SK-MEL-5 (cell line): ENCODE measurements around the gene SPANXB1. TPM values are rescaled to one million over a fixed set of nuclear protein-coding genes. Genes with fewer than 3 reads are reported as not detected.
"Not testable (repeated sequence)": the region's sequence is repeated elsewhere in the genome, so short reads cannot be mapped to it uniquely, and the experiment has no call there.

Experiments
- DNase-seq: peaks from one replicate; pipeline ENCODE4 v3.0.0-alpha.2; 2016; ENCODE audit warnings: low read depth, low spot score
- in situ Hi-C: cut with HindIII; loops from 2 replicates; pipeline ENCODE4 v1.10.0; 2016; ENCODE audit warnings: low sequenced_read_pairs, high pct_unique_total_duplicates, low pct_unique_long_range_greater_than_20kb
- polyA plus RNA-seq, 2 experiments: library from polyadenylated mRNA; depleted of rRNA; stranded (reverse); fragments of >200 nt; gene quantifications; 2 replicates each; pipeline ENCODE4 v1.2.3, GENCODE V29; 2015
- total RNA-seq: library from RNA; depleted of rRNA; stranded (reverse); fragments of >200 nt; shearing (Covaris generic); gene quantifications from 2 replicates; pipeline ENCODE4 v1.2.3, GENCODE V29; 2014; rRNA removed

The SPANXB1 gene, protein sequence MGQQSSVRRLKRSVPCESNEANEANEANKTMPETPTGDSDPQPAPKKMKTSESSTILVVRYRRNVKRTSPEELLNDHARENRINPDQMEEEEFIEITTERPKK
- not detected in 2 replicates for total RNA-seq
- polyA plus RNA-seq (2015; cell fraction: cytosol; rRNA removed): not detected in 2 replicates
- not detected in 2 replicates for polyA plus RNA-seq (2015; cell fraction: nucleus; rRNA removed)

DNA sequence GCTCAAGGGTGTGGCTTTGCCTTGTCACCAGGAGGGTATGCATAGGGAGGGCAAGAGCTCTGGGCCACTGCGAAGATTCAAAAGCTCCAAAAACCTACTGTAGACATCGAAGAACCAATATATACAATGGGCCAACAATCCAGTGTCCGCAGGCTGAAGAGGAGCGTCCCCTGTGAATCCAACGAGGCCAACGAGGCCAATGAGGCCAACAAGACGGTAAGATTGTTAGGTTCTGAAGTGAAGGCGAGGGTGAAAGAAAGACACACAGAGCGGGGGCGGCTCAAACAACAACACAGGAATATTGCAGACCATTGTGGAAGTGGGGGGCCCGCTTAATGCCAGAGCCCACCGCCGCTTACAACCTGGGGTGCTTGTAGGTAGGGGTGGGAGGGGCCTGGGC, at the start of gene SPANXB1:
Gene SPANXB1, plus strand, starts transcription at position 27 of the 400 bp plus-strand sequence. Its CDS starts 100 bp downstream, at position 127.
- DNase-seq, in situ Hi-C loops: not testable (repeated sequence)

DNA sequence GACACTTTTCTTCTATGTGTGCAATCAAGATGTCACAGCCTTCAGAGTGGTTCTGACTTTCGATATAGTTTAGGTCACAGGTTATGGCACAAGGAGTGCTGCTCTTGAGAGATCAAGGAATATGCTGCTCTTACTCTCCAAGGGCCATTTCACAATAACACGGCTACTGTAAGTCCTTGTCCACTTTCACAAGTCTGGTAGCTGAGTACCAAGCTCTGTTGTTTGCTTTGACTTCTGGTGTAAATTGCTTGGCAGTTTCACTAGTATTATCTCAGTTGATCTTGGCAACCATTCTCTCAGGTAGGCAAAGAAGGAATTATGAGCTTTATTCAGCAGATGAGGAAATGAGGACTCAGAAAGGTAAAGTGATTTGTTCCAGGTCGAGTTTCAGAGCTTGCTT, 35.4 kb upstream of the SPANXB1 start:
- no peak for DNase-seq
- in situ Hi-C loops: no loop called here

DNA sequence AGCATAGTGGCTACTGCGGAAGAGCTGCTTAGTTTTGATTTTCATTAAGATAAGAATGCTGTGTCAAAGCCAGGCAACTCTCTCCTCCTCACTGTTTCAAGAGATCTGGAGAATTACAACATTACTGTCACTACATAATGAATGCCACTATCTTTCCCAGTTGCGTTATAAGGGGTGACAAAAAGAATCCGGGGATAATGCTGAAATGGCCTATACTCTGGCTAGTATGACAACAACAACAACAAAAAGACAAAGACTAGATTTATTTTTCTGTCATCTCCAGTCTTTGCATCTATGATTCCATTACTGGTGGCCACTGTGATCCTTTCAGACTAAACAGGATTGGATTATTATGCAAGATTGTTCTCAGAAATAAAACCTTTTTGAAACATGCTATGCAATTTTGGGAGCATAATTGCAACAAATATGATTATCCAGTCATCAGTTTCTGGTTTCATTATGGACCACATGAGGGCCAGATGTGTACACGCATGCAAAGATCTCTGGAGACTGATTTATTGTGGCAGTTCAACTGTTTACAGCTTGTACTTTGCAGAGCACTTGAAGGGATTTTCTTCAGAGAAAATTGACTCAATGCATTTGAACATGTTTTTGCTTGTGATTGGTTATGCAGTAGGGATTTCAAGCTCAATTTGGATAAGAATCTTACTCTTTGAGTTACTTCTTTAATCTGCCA, 31.1 kb upstream of the SPANXB1 start:
- in situ Hi-C loops: no loop called here
- no peak for DNase-seq

DNA sequence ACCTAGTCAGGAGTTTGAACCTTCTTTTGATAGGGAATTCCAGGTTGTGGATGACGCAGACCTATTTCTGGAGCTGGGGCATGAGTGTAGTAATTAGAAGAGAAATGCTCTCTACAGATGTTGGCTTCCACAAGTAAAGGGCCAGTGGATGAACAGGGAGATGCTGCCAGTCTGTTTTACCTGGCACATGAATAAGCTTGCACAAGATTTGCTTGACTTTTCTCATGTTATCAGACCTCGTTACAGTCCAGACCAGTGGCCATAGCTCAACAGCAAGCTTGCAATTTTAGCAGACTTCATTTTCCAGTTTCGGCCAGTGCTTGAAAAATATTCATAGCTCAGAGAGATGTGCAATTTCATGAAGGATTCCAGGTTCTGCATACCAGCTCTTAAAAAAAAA, 26.9 kb upstream of the SPANXB1 start:
- no peak for DNase-seq
- in situ Hi-C loops: no loop called here

DNA sequence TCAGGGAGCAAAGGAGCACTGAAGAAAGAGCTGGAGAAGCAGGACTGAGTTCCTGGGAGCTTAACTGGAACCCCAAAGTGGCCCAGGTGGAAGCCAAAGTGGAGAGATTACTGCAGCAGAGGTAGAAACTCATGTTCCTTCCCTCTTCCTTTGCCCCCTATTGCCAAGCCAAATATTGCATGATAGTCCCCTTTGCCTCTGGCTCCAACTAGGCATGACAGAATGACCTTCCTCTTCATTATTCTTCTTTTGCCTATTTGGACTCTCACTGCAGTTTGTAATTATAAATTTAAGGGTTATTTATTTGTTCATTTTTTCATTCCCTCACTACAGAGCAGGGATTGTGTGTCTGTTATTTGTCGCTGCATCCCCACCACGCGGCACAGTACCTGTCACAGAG, 22.1 kb upstream of the SPANXB1 start:
- no peak for DNase-seq
- in situ Hi-C loops: no loop called here

DNA sequence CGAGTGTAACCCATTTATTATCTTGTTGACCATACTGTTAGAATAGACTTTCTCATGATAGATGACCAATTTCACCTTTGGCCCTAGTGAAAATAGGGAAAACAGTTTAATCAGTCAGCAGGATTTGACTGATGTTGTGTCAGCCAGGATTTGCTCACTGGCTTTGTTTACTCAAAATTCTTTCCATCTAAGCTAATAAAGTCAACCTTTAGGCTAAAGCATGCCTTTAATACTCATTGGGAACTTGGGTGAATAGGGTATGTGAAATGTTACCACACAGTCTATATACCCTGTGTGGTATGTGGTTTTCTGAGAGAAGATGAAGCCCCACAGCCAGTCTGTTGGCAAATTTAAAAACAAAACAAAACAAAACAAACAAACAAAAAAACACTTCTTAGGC, 18.7 kb upstream of the SPANXB1 start:
- DNase-seq: no peak
- in situ Hi-C loops: no loop called here

DNA sequence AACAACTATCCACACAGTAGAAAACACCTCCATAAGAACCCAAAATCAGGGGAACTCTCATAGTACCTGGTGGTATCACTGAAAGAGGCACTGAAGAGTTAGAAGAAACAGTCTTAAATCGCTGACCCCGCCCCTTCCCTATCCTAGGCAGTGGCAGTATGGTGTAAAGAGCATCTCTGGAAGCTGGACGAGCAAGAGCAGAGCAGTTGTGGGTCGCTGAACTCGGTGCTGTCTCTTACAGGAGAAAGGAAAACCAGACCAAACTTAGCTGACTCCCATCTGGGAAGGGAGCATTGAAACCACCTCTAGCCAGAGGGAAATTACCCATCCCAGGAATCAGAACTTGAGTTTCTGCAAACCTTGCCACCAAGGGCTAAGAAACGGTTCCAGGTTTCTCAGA, 2.8 kb downstream of the SPANXB1 start:
- in situ Hi-C loops: not testable (repeated sequence)

DNA sequence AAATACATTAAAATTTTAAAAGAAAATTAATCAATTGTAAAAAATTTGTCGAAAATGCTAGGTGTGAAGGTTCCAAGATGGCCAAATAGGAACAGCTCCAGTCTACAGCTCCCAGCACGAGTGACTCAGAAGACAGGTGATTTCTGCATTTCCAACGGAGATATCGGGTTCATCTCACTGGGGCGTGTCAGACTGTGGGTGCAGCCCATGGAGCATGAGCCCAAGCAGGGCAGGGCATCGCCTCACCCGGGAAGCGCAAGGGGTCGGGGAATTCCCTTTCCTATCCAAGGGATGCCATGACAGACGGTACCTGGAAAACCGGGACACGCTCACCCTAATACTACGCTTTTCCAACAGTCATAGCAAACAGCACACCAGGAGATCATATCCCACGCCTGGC, 41.9 kb downstream of the SPANXB1 start:
- DNase-seq, in situ Hi-C loops: not testable (repeated sequence)

More for the DNA sequence above, 2.8 kb downstream of the SPANXB1 start:
- not testable (repeated sequence) for DNase-seq

DNA sequence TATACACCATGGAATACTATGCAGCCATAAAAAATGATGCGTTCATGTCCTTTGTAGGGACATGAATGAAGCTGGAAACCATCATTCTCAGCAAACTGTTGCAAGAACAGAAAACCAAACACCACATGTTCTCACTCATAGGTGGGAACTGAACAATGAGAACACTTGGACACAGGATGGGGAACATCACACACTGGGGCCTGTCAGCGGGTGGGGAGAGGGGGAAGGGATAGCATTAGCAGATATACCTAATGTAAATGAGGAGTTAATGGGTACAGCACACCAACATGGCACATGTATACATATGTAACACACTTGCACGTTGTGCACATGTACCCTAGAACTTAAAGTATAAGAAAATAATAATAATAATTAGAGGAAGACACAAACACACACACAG, 47.5 kb downstream of the SPANXB1 start:
- in situ Hi-C loops, DNase-seq: not testable (repeated sequence)

DNA sequence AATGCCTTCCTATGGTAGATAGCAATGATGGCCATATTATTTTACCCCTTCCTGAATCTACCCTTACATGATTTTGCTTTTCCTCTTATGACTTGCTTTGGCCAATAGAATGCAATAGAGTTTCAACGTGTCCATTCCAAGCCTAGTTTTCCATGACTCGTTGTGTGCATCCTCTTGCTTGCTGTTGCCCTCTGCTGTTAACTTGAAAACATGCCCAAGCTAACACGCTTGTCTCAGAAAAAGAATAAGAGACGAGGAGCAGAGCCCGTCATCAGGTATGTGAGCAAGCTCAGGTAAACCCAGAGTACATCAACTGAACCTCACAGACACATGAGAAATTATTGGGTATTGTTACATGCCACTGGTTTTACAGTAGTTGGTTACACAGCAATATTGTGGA, 49.7 kb downstream of the SPANXB1 start:
- peak; percentile 40 for DNase-seq
- in situ Hi-C loops: not testable (repeated sequence)

Other genes with a start within 250 kb of the SPANXB1 start
- gene LDOC1, start 174.5 kb downstream of the SPANXB1 start, total RNA-seq: 3.4 and 5.6 TPM in 2 replicates
- gene SPANXC, start 239.9 kb downstream of the SPANXB1 start, total RNA-seq: not detected in 2 replicates